Measurements from ENCODE around the gene S100A2.

The S100A2 gene

GRCh38 chr1:153541641-153542590 is 23.7 kb downstream of the S100A2 start:
- Histone ChIP-seq H4K20me1 (ENCODE audit: insufficient read depth, low read length) (no peaks in the 10 kb centered on the region), H3K27me3 (replicated peaks; ENCODE audit: insufficient read depth, low read length) (no peaks in the 10 kb centered on the region), H3K4me2 (ENCODE audit: low read depth, low read length) (no peak overlapping the region), H3K9me2 (replicated peaks; ENCODE audit: insufficient read depth, low read length) (no peaks in the 10 kb centered on the region), H3K27ac (ENCODE audit: low read length) (no peak overlapping the region), H3F3A (ENCODE audit: insufficient read depth, low read length) (no peaks in the 10 kb centered on the region), H2AFZ (ENCODE audit: low read length) (no peak overlapping the region), H3K4me3 (ENCODE audit: low read length) (no peak overlapping the region), H3K9me3 (replicated peaks; ENCODE audit: insufficient read depth, low read length) (no peaks in the 10 kb centered on the region), H3K9ac (ENCODE audit: low read length) (no peak overlapping the region), H3K79me2 (ENCODE audit: low read length) (no peaks in the 10 kb centered on the region), H3K36me3 (replicated peaks; ENCODE audit: insufficient read depth, low read length) (no peaks in the 10 kb centered on the region), H3K4me1 (ENCODE audit: low read length) (peaks cover 15% of the 10 kb centered on the region; the same call in 1 of the 2 replicates)
- TF ChIP-seq CTCF (IDR thresholded peaks at IDR 0.05; ENCODE audit: low read length) = no peak
- no peak for TF ChIP-seq EZH2 (optimal IDR thresholded peaks at IDR 0.05; ENCODE audit: low read depth, low read length)
- no peak for TF ChIP-seq EZH2phosphoT487 (IDR thresholded peaks at IDR 0.05; ENCODE audit: low read length)
- DNase-seq = no peak

GRCh38 chr1:153540394-153541361 is 25.0 kb downstream of the S100A2 start, which contains the start of gene S100A5:
Gene S100A5 (minus strand): TSS chr1:153540934. CDS start chr1:153540191, 743 bp downstream.
- H3K9ac ChIP-seq (ENCODE audit: low read length) = no peak within 1 kb of the TSS
- no peak within 1 kb of the TSS for H2AFZ ChIP-seq (ENCODE audit: low read length)

More at GRCh38 chr1:153540394-153541361, 25.0 kb downstream of the S100A2 start, which contains the start of gene S100A5:
- Histone ChIP-seq H3K4me1 (ENCODE audit: low read length) (peaks cover 15% of the 10 kb centered on the region; the same call in 1 of the 2 replicates), H3K9me2 (replicated peaks; ENCODE audit: insufficient read depth, low read length) (no peaks in the 10 kb centered on the region), H3K4me2 (ENCODE audit: low read depth, low read length) (no peak within 1 kb of the TSS), H3K4me3 (ENCODE audit: low read length) (no peak within 1 kb of the TSS), H3F3A (ENCODE audit: insufficient read depth, low read length) (no peaks in the 10 kb centered on the region), H3K9me3 (replicated peaks; ENCODE audit: insufficient read depth, low read length) (no peaks in the 10 kb centered on the region), H3K36me3 (replicated peaks; ENCODE audit: insufficient read depth, low read length) (no peaks in the 10 kb centered on the region), H3K79me2 (ENCODE audit: low read length) (no peaks in the 10 kb centered on the region), H3K27ac (ENCODE audit: low read length) (no peak within 1 kb of the TSS), H3K27me3 (replicated peaks; ENCODE audit: insufficient read depth, low read length) (no peaks in the 10 kb centered on the region), H4K20me1 (ENCODE audit: insufficient read depth, low read length) (no peaks in the 10 kb centered on the region)
- TF ChIP-seq EZH2 (optimal IDR thresholded peaks at IDR 0.05; ENCODE audit: low read depth, low read length) (no peak), CTCF (IDR thresholded peaks at IDR 0.05; ENCODE audit: low read length) (no peak), EZH2phosphoT487 (IDR thresholded peaks at IDR 0.05; ENCODE audit: low read length) (no peak)
- no peak for DNase-seq

All from MM.1S (cell line).